Progenitor cell of endocrine pancreas (in vitro differentiated cells): ENCODE measurements around the gene BCAS3. TPM values are rescaled to one million over a fixed set of nuclear protein-coding genes. Genes with fewer than 3 reads are reported as not detected.
A peak's percentile ranks its signal among the peaks of the same experiment; 100 is the strongest.

Source experiments
- DNase-seq: peaks from one replicate; pipeline ENCODE4 v3.0.0; 2021; ENCODE audit warnings: low spot score; ENCODE audit not compliant: unreplicated experiment
- H3K27ac Mint-ChIP-seq: 2 replicates; pipeline ENCODE4 v1.8.0; 2021; ENCODE audit warnings: mild to moderate bottlenecking, moderate library complexity, mixed read lengths
- H3K27me3 Mint-ChIP-seq: 2 replicates; pipeline ENCODE4 v1.8.0; 2021; ENCODE audit warnings: mixed read lengths
- H3K36me3 Mint-ChIP-seq: 2 replicates; pipeline ENCODE4 v1.8.0; 2022; ENCODE audit warnings: mixed read lengths; ENCODE audit not compliant: insufficient read depth
- H3K4me1 Mint-ChIP-seq: 2 replicates; pipeline ENCODE4 v1.8.0; 2021; ENCODE audit warnings: low read depth, mixed read lengths
- H3K4me3 Mint-ChIP-seq: 2 replicates; pipeline ENCODE4 v1.8.0; 2021; ENCODE audit warnings: low read depth, mild to moderate bottlenecking, moderate library complexity, mixed read lengths
- H3K9me3 Mint-ChIP-seq: 2 replicates; pipeline ENCODE4 v1.8.0; 2021; ENCODE audit warnings: low read depth, mixed read lengths
- long read RNA-seq: library from polyadenylated mRNA; unstranded; transcript quantifications from one replicate; pipeline ENCODE4 v2.0.0, GENCODE V29; 2020
- total RNA-seq: library from RNA; stranded (reverse); gene quantifications from 2 replicates; pipeline ENCODE4 v1.2.1, GENCODE V29; 2021
- TF ChIP-seq, protein P1 (sequence below): fragments of 200-600 bp; sonication (generic); IDR thresholded peaks from one replicate; pipeline ENCODE4 v1.5.0; 2021; ENCODE audit warnings: antibody characterized with exemption, mild to moderate bottlenecking; ENCODE audit not compliant: unreplicated experiment

BCAS3 gene
- 36.1 and 36.6 TPM in 2 replicates for total RNA-seq
- long read RNA-seq, partial matches to known transcripts = 30 of 40 reads
- long read RNA-seq, other reads (novel, unspliced or antisense) = 10 of 40 reads

DNA sequence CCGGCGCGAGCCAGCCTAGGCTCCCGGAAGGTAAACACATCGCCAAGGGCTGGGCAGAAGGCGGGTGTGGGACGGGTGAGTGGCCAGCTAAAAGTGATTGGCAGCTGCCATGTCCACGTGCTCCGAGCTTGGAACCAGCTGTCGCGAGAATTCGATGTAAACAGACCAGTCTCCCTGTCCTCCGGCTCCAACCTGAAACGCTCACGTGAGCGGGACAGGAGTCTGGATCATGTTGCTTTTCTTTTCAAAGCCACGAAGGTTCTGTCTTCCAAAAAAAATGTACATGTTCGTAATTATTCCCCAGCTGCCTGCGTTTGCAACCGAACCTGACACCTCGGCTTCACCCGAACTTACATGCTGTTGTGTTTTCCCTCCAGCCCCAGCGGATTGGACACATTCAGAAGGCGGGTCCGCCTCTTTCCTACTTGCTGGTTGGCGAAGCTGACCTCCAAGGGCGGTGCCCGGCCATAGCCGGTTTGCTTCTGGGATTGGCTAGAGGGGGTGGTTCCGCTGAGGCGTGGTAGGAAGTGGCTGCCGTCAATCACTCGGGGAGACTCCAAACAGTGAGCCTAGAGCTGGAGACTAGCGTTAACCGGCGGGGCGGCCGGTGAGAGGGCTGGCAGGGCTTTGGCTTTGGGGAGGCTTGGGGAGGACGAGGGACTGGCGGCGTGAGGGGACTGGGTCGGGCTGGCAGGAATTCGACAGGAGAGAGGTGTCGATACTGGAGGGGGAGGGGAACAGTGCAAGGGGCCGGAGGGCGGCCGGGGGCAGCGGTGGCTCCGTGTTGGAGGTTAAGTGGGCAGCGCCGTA is at the start of gene BCAS3:
Gene BCAS3, plus strand, starts transcription at position 544 of the 810 bp plus-strand sequence.
- no peaks in the 10 kb centered on the region for H3K9me3 Mint-ChIP-seq
- peak within 1 kb of the TSS; percentile 100 for H3K4me3 Mint-ChIP-seq
- DNase-seq = peak; percentile 94
- H3K27me3 Mint-ChIP-seq = no peaks in the 10 kb centered on the region
- H3K36me3 Mint-ChIP-seq = no peaks in the 10 kb centered on the region
- peak within 1 kb of the TSS; percentile 99 for H3K27ac Mint-ChIP-seq
- TF ChIP-seq, protein P1, sequence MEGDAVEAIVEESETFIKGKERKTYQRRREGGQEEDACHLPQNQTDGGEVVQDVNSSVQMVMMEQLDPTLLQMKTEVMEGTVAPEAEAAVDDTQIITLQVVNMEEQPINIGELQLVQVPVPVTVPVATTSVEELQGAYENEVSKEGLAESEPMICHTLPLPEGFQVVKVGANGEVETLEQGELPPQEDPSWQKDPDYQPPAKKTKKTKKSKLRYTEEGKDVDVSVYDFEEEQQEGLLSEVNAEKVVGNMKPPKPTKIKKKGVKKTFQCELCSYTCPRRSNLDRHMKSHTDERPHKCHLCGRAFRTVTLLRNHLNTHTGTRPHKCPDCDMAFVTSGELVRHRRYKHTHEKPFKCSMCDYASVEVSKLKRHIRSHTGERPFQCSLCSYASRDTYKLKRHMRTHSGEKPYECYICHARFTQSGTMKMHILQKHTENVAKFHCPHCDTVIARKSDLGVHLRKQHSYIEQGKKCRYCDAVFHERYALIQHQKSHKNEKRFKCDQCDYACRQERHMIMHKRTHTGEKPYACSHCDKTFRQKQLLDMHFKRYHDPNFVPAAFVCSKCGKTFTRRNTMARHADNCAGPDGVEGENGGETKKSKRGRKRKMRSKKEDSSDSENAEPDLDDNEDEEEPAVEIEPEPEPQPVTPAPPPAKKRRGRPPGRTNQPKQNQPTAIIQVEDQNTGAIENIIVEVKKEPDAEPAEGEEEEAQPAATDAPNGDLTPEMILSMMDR = no peak
- peaks cover 14% of the 10 kb centered on the region for H3K4me1 Mint-ChIP-seq

DNA sequence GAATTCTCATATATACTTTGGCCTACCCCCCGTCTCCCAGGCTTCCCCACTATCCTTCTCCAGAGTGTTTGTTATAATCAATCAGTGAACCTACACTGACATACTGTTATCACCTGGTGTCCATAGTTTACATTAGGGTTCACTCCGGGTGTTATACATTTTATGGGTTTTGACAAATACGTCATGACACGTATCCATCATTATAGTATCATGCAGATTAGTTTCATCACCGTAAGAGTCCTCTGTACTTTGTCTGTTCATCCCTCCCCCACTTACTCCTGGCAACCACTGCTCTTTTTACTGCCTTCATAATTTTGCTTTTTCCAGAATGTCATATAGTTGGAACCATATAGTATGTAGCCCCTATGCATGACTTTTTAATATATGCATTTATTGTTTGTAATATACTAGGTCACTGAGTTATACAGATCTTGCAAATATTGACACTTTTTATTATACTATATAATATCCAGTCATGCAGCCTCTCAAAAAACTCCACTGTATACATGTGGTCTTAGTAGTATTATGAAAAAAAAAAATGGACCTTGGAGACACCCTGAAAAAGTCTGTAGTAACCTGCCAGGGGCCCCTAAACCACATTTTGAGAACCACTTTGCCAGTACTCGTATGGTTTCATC is 49.3 kb upstream of the BCAS3 start:
- H3K36me3 Mint-ChIP-seq = peaks cover 5% of the 10 kb centered on the region
- TF ChIP-seq, protein P1 = no peak
- no peak overlapping the region for H3K27ac Mint-ChIP-seq
- no peaks in the 10 kb centered on the region for H3K9me3 Mint-ChIP-seq
- no peak for DNase-seq
- H3K27me3 Mint-ChIP-seq = no peaks in the 10 kb centered on the region
- H3K4me1 Mint-ChIP-seq = peaks cover 7% of the 10 kb centered on the region
- H3K4me3 Mint-ChIP-seq = no peak overlapping the region

DNA sequence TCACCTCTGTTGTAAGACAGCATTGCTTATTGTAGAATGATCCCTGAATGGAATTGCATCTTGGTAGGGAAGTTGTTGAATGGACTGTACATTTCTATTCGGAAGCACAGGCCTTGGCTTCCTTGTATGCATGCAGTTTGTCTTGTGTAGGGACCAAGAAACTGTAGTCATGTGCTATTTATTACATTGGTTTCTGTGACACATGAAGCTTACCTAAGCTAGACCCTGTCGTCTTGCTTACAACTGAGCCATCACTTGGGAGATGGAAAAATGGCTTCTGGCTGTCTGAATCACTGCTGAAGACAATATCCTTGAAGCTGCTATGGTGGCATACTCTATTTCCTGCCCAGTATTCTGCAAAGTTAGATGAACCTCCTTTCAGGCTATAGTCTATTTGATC is 48.5 kb upstream of the BCAS3 start:
- peaks cover 5% of the 10 kb centered on the region for H3K36me3 Mint-ChIP-seq
- no peak overlapping the region for H3K27ac Mint-ChIP-seq
- TF ChIP-seq, protein P1 = no peak
- H3K9me3 Mint-ChIP-seq = no peaks in the 10 kb centered on the region
- DNase-seq = no peak
- H3K4me1 Mint-ChIP-seq = peaks cover 7% of the 10 kb centered on the region
- no peaks in the 10 kb centered on the region for H3K27me3 Mint-ChIP-seq
- no peak overlapping the region for H3K4me3 Mint-ChIP-seq

DNA sequence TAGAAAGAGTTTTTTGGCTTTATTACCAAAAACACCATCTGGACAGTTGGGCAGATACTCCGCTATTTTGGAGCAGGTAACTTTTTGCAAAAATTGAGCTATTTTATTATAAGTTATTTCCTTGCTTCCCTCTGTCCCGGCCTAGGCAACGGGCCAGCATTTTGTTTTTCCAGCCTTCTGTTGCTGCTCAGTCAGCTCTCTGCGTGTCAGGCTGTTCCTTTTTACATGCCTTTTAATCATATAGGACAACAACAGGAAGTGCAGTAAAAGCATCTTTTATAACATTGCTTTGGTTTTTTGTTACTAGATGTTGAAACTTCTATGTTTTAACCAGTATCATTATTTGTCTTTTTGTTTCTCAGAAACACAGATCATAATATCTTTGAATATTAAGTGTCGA is 47.3 kb upstream of the BCAS3 start:
- H3K36me3 Mint-ChIP-seq = peaks cover 5% of the 10 kb centered on the region
- no peak overlapping the region for H3K4me3 Mint-ChIP-seq
- no peaks in the 10 kb centered on the region for H3K27me3 Mint-ChIP-seq
- peaks cover 7% of the 10 kb centered on the region for H3K4me1 Mint-ChIP-seq
- H3K27ac Mint-ChIP-seq = no peak overlapping the region
- H3K9me3 Mint-ChIP-seq = no peaks in the 10 kb centered on the region
- no peak for DNase-seq
- TF ChIP-seq, protein P1 = no peak

DNA sequence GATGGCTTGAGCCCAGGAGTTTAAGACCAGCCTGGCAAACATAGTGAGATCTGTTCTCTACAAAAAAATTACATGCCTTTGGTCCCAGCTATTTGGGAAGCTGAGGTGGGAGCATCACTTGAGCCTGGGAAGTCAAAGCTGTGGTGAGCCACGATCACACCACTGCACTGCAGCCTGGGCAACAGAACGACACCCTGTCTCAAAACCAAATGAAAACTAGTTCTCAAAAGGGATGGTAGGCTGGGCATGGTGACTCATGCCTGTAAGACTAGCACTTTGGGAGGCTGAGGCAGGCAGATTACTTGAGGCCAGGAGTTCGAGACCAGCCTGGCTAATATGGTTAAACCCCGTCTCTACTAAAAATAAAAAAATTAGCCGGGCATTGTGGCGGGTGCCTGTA is 46.5 kb upstream of the BCAS3 start:
- TF ChIP-seq, protein P1 = no peak
- H3K27ac Mint-ChIP-seq = peak overlapping the region; percentile 49
- H3K9me3 Mint-ChIP-seq = no peaks in the 10 kb centered on the region
- no peak overlapping the region for H3K4me3 Mint-ChIP-seq
- no peak for DNase-seq
- H3K36me3 Mint-ChIP-seq = peaks cover 5% of the 10 kb centered on the region
- H3K4me1 Mint-ChIP-seq = peaks cover 8% of the 10 kb centered on the region
- no peaks in the 10 kb centered on the region for H3K27me3 Mint-ChIP-seq
